H1 (cell line): ENCODE measurements around the gene NFXL1. TPM values are rescaled to one million over a fixed set of nuclear protein-coding genes. Genes with fewer than 3 reads are reported as not detected.

Experiments used
- SUZ12 ChIP-seq: fragments of 200-600 bp; sonication (generic); IDR thresholded peaks from 2 replicates; pipeline ENCODE4 v1.6.1; 2012; ENCODE audit warnings: mild to moderate bottlenecking, inconsistent platforms, low read length, moderate library complexity, mixed read lengths
- polyA plus RNA-seq, 7 experiments: library from polyadenylated mRNA; depleted of rRNA in 3 of 7; stranded (reverse) in 5 of 7; unstranded in 2 of 7; fragments of >200 nt in 5 of 7; fragments of 200-250 nt in 2 of 7; gene quantifications; 1 replicate in 5 of 7; 2 replicates in 1 of 7; 4 replicates in 1 of 7; pipeline versions ENCODE4 v1.2.1 to v1.2.3, GENCODE V29; 2011 to 2013; ENCODE audit warnings: missing spikeins in 2 of 7, mixed read lengths in 2 of 7
- total RNA-seq: library from RNA; stranded (reverse); fragmentation: NEBNext Ultra II Directional; extraction: Animal tissue kit (Norgen Biotek cat#: 25700); gene quantifications from 2 replicates; pipeline ENCODE4 v1.2.1, GENCODE V29; 2021
- TF ChIP-seq, protein P1 (sequence below): IDR thresholded peaks from 2 replicates; pipeline ENCODE4 v1.6.1; 2012; ENCODE audit warnings: inconsistent platforms

The NFXL1 gene
- total and polyA plus RNA-seq, 2 of the 8 experiments (the other 6 are each of a cell fraction or from before 2014, with no cell fraction given): 10.0 to 29.5 TPM

DNA sequence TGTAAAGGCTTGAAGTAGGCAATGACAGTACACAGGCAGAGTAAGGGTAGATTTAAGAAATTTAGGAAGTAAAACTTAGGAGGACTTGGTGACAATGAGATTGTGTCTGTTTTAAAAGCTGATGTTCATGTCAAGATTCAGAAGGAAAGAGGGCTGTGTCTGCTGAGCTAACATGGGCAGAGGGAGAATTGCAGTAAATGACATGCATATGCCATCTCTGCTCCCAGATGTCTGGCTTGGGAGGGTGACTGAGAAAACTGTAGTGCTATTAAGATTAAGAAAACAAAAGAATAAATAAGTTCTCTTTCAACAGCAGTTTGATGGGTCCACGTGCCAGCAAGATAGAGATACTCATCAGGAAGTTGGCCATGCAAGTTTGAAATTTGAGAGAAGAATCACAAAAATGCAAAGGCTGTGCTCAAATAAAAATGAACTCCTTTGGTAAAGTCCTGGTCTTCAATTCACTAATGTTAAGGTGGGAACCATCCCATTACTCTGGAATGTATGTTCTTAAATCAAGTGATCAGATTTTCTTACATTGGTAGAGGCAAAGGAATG is 7.2 kb downstream of the NFXL1 start (continued):
- TF ChIP-seq, protein P1, sequence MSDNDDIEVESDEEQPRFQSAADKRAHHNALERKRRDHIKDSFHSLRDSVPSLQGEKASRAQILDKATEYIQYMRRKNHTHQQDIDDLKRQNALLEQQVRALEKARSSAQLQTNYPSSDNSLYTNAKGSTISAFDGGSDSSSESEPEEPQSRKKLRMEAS: no peak
- TF ChIP-seq SUZ12: no peak
